IPS-15b (cell line): Measurements from ENCODE around the gene MAML2.

Experiments used
- H3K27me3 ChIP-seq: one replicate; pipeline ENCODE4 v1.6.1; 2013; ENCODE audit warnings: low read length; ENCODE audit not compliant: control insufficient read depth, insufficient read depth
- H3K36me3 ChIP-seq: one replicate; pipeline ENCODE4 v1.6.1; 2013; ENCODE audit warnings: low read length; ENCODE audit not compliant: control insufficient read depth, insufficient read depth
- H3K4me1 ChIP-seq: one replicate; pipeline ENCODE4 v1.6.1; 2013; ENCODE audit warnings: mild to moderate bottlenecking, low read length; ENCODE audit not compliant: control insufficient read depth, insufficient read depth
- H3K4me3 ChIP-seq: one replicate; pipeline ENCODE4 v1.5.1; 2013; ENCODE audit warnings: low read depth, low read length
- H3K9ac ChIP-seq: one replicate; pipeline ENCODE4 v1.6.1; 2013; ENCODE audit warnings: low read depth, mild to moderate bottlenecking, low read length
- H3K9me3 ChIP-seq: one replicate; pipeline ENCODE4 v1.6.1; 2013; ENCODE audit warnings: mild to moderate bottlenecking, low read length; ENCODE audit not compliant: control insufficient read depth, insufficient read depth

The MAML2 gene

GRCh38 chr11:96238563-96239135 lies 104.3 kb downstream of the MAML2 start:
- Histone ChIP-seq H3K27me3 (no peaks in the 10 kb centered on the region), H3K4me1 (peaks cover 19% of the 10 kb centered on the region), H3K9ac (no peak overlapping the region), H3K9me3 (no peaks in the 10 kb centered on the region), H3K36me3 (no peaks in the 10 kb centered on the region), H3K4me3 (no peak overlapping the region)

GRCh38 chr11:96237766-96238266 lies 105.2 kb downstream of the MAML2 start:
- no peak overlapping the region for H3K9ac ChIP-seq
- H3K9me3 ChIP-seq = no peaks in the 10 kb centered on the region
- no peaks in the 10 kb centered on the region for H3K36me3 ChIP-seq
- H3K4me1 ChIP-seq = peaks cover 18% of the 10 kb centered on the region
- H3K4me3 ChIP-seq = no peak overlapping the region
- no peaks in the 10 kb centered on the region for H3K27me3 ChIP-seq

- Histone ChIP-seq H3K4me1 (peaks cover 3% of the 10 kb centered on the region), H3K27me3 (no peaks in the 10 kb centered on the region), H3K9me3 (no peaks in the 10 kb centered on the region), H3K36me3 (no peaks in the 10 kb centered on the region), H3K4me3 (no peak overlapping the region), H3K9ac (no peak overlapping the region)
Measured at GRCh38 chr11:96235751-96236150, 107.2 kb downstream of the MAML2 start.

- Histone ChIP-seq H3K36me3 (no peaks in the 10 kb centered on the region), H3K9ac (no peak overlapping the region), H3K4me3 (no peak overlapping the region), H3K9me3 (no peaks in the 10 kb centered on the region), H3K4me1 (peaks cover 3% of the 10 kb centered on the region), H3K27me3 (no peaks in the 10 kb centered on the region)
Measured at GRCh38 chr11:96234866-96235441, 108.0 kb downstream of the MAML2 start.

GRCh38 chr11:96232132-96232531 lies 110.9 kb downstream of the MAML2 start:
- Histone ChIP-seq H3K9me3 (no peaks in the 10 kb centered on the region), H3K4me1 (no peaks in the 10 kb centered on the region), H3K36me3 (no peaks in the 10 kb centered on the region)

GRCh38 chr11:96230686-96231085 lies 112.3 kb downstream of the MAML2 start:
- Histone ChIP-seq H3K4me1 (no peaks in the 10 kb centered on the region), H3K9ac (no peak overlapping the region), H3K4me3 (no peak overlapping the region)

More at GRCh38 chr11:96232132-96232531, 110.9 kb downstream of the MAML2 start:
- Histone ChIP-seq H3K9ac (no peak overlapping the region), H3K4me3 (no peak overlapping the region), H3K27me3 (no peaks in the 10 kb centered on the region)

GRCh38 chr11:96229354-96229977 lies 113.5 kb downstream of the MAML2 start:
- no peaks in the 10 kb centered on the region for H3K9me3 ChIP-seq
- no peaks in the 10 kb centered on the region for H3K27me3 ChIP-seq
- H3K4me3 ChIP-seq = no peak overlapping the region
- no peaks in the 10 kb centered on the region for H3K4me1 ChIP-seq
- no peaks in the 10 kb centered on the region for H3K36me3 ChIP-seq
- no peak overlapping the region for H3K9ac ChIP-seq

More at GRCh38 chr11:96230686-96231085, 112.3 kb downstream of the MAML2 start:
- Histone ChIP-seq H3K36me3 (no peaks in the 10 kb centered on the region), H3K9me3 (no peaks in the 10 kb centered on the region), H3K27me3 (no peaks in the 10 kb centered on the region)

GRCh38 chr11:96228910-96229309 lies 114.1 kb downstream of the MAML2 start:
- Histone ChIP-seq H3K27me3 (no peaks in the 10 kb centered on the region), H3K9ac (no peak overlapping the region), H3K9me3 (no peaks in the 10 kb centered on the region), H3K4me1 (no peaks in the 10 kb centered on the region), H3K36me3 (no peaks in the 10 kb centered on the region), H3K4me3 (no peak overlapping the region)

GRCh38 chr11:96228473-96228891 lies 114.5 kb downstream of the MAML2 start:
- Histone ChIP-seq H3K4me3 (no peak overlapping the region), H3K4me1 (no peaks in the 10 kb centered on the region), H3K9me3 (no peaks in the 10 kb centered on the region), H3K27me3 (no peaks in the 10 kb centered on the region), H3K36me3 (no peaks in the 10 kb centered on the region), H3K9ac (no peak overlapping the region)

- Histone ChIP-seq H3K4me3 (no peak overlapping the region), H3K4me1 (no peaks in the 10 kb centered on the region), H3K9ac (no peak overlapping the region), H3K36me3 (no peaks in the 10 kb centered on the region), H3K27me3 (no peaks in the 10 kb centered on the region), H3K9me3 (no peaks in the 10 kb centered on the region)
Measured at GRCh38 chr11:96227244-96227643, 115.8 kb downstream of the MAML2 start.

GRCh38 chr11:96223083-96223482 lies 119.9 kb downstream of the MAML2 start:
- no peak overlapping the region for H3K4me3 ChIP-seq
- H3K4me1 ChIP-seq = peaks cover 4% of the 10 kb centered on the region
- H3K9ac ChIP-seq = no peak overlapping the region
- no peaks in the 10 kb centered on the region for H3K27me3 ChIP-seq
- no peaks in the 10 kb centered on the region for H3K36me3 ChIP-seq
- no peaks in the 10 kb centered on the region for H3K9me3 ChIP-seq

GRCh38 chr11:96222102-96222501 lies 120.9 kb downstream of the MAML2 start:
- no peak overlapping the region for H3K9ac ChIP-seq
- peaks cover 4% of the 10 kb centered on the region for H3K4me1 ChIP-seq
- H3K4me3 ChIP-seq = no peak overlapping the region
- H3K36me3 ChIP-seq = no peaks in the 10 kb centered on the region
- no peaks in the 10 kb centered on the region for H3K9me3 ChIP-seq
- H3K27me3 ChIP-seq = no peaks in the 10 kb centered on the region
